Endothelial cell of umbilical vein (primary cell): Measurements from ENCODE around the gene DST. TPM values are rescaled to one million over a fixed set of nuclear protein-coding genes. Genes with fewer than 3 reads are reported as not detected.

Experiments used
- BruUV-seq: library from RNA; stranded (reverse); fragments of 400-500 nt; replicated peaks from 2 replicates; lab custom pipeline; 2021; lab: Mats Ljungman, UMichigan
- CTCF ChIA-PET: fragments of 300-600, 350-600 bp; sonication (Branson Sonifier 250); formaldehyde crosslinking; loops from one replicate; lab custom pipeline; 2021; ENCODE audit warnings: antibody characterized with exemption, inconsistent platforms; lab: Charles Lee
- POLR2A ChIA-PET: fragments of 300-600, 350-600 bp; sonication (Branson Sonifier 250); formaldehyde crosslinking; loops from one replicate; lab custom pipeline; 2021; ENCODE audit warnings: antibody characterized with exemption, inconsistent platforms; lab: Charles Lee
- DNase-seq: peaks from one replicate; pipeline ENCODE4 v3.0.0-alpha.2; 2011; ENCODE audit warnings: low read depth, low spot score
- FAIRE-seq: peaks from 2 replicates; lab custom pipeline; 2011; peaks lifted over from hg19 to GRCh38; lab: Jason Lieb, UNC
- H2AFZ ChIP-seq: 2 replicates; pipeline ENCODE4 v1.6.0; 2012; ENCODE audit warnings: low read depth, low read length, control low read depth, inconsistent platforms
- H3K27ac ChIP-seq: 2 replicates; pipeline ENCODE4 v1.5.1; 2011; ENCODE audit warnings: low read depth, mild to moderate bottlenecking, control low read depth, low read length, moderate library complexity; ENCODE audit not compliant: insufficient read depth
- H3K27me3 ChIP-seq, 2 experiments: 2 replicates each; pipeline versions ENCODE4 v1.6.0 to v1.6.1; 2011; ENCODE audit warnings: low read length in 2 of 2, mixed read lengths in 1 of 2; ENCODE audit not compliant: control insufficient read depth in 2 of 2, insufficient read depth in 2 of 2
- H3K36me3 ChIP-seq, 2 experiments: 2 replicates in 1 of 2; 3 replicates in 1 of 2; pipeline ENCODE4 v1.5.1; 2011; ENCODE audit warnings: low read length in 2 of 2, mild to moderate bottlenecking in 1 of 2, moderate library complexity in 1 of 2; ENCODE audit not compliant: control insufficient read depth in 2 of 2, insufficient read depth in 2 of 2; ENCODE audit errors: extremely low read depth in 1 of 2
- H3K4me1 ChIP-seq: 3 replicates; pipeline ENCODE4 v1.5.1; 2011; ENCODE audit warnings: mild to moderate bottlenecking, low read length; ENCODE audit not compliant: control insufficient read depth, insufficient read depth; ENCODE audit errors: extremely low read depth
- H3K4me2 ChIP-seq: 2 replicates; pipeline ENCODE4 v1.6.1; 2011; ENCODE audit warnings: low read length, control low read depth, mixed read lengths; ENCODE audit not compliant: insufficient read depth
- H3K4me3 ChIP-seq, 3 experiments: fragments of 200-600 bp in 1 of 3; sonication (generic), shearing (Covaris generic) in 1 of 3; replicated peaks in 1 of 3; 2 replicates each; pipeline ENCODE4 v1.5.1; 2011 to 2016; ENCODE audit warnings: control low read depth in 3 of 3, low read length in 3 of 3, mild to moderate bottlenecking in 2 of 3, inconsistent platforms in 1 of 3, low read depth in 1 of 3, moderate library complexity in 1 of 3; ENCODE audit not compliant: insufficient read depth in 1 of 3
- H3K79me2 ChIP-seq: 2 replicates; pipeline ENCODE4 v1.6.0; 2012; ENCODE audit warnings: low read length, inconsistent platforms; ENCODE audit not compliant: control insufficient read depth, insufficient read depth
- H3K9ac ChIP-seq: replicated peaks from 2 replicates; pipeline ENCODE3; 2011; ENCODE audit warnings: low read length, control low read depth; ENCODE audit not compliant: insufficient read depth; ENCODE audit errors: extremely low read depth
- H3K9me1 ChIP-seq: replicated peaks from 3 replicates; pipeline ENCODE4 v1.6.0; 2011; ENCODE audit warnings: mild to moderate bottlenecking, low read length; ENCODE audit not compliant: control insufficient read depth, insufficient read depth; ENCODE audit errors: extremely low read depth
- H3K9me3 ChIP-seq: replicated peaks from 2 replicates; pipeline ENCODE4 v1.5.1; 2012; ENCODE audit warnings: low read length, inconsistent platforms; ENCODE audit not compliant: control insufficient read depth, insufficient read depth
- H4K20me1 ChIP-seq: replicated peaks from 2 replicates; pipeline ENCODE3; 2011; ENCODE audit warnings: mild to moderate bottlenecking, low read length; ENCODE audit not compliant: control insufficient read depth, insufficient read depth; ENCODE audit errors: extremely low read depth
- CTCF ChIP-seq, 2 donors: IDR thresholded peaks; 1 replicate in 1 of 2; 2 replicates in 1 of 2; pipeline ENCODE4 v1.5.1; 2011; ENCODE audit warnings: low read length in 2 of 2, mild to moderate bottlenecking in 2 of 2, moderate library complexity in 2 of 2, control low read depth in 1 of 2, inconsistent platforms in 1 of 2, low read depth in 1 of 2; ENCODE audit not compliant: insufficient read depth in 1 of 2; ENCODE audit errors: extremely low read depth in 1 of 2
- EZH2 ChIP-seq: IDR thresholded peaks from 2 replicates; pipeline ENCODE4 v1.6.1; 2012; ENCODE audit warnings: borderline replicate concordance, low read depth, mild to moderate bottlenecking, moderate library complexity, low read length, inconsistent platforms; ENCODE audit not compliant: severe bottlenecking
- FOS ChIP-seq: IDR thresholded peaks from 2 replicates; pipeline ENCODE4 v1.6.1; 2011; ENCODE audit warnings: mild to moderate bottlenecking, low read length, moderate library complexity, borderline replicate concordance; ENCODE audit not compliant: insufficient read depth
- GATA2 ChIP-seq: IDR thresholded peaks from 2 replicates; pipeline ENCODE4 v1.7.0; 2011; ENCODE audit warnings: low read depth, mild to moderate bottlenecking, moderate library complexity, mixed read lengths, low read length; ENCODE audit not compliant: insufficient read length, insufficient read depth
- JUN ChIP-seq: IDR thresholded peaks from 2 replicates; pipeline ENCODE4 v1.6.1; 2011; ENCODE audit warnings: borderline replicate concordance, low read depth; ENCODE audit not compliant: insufficient read length, insufficient read depth
- MAX ChIP-seq: IDR thresholded peaks from 2 replicates; pipeline ENCODE4 v1.6.1; 2011; ENCODE audit not compliant: insufficient read depth, insufficient read length
- MYC ChIP-seq: IDR thresholded peaks from one replicate; pipeline ENCODE4 v1.6.1; 2011; ENCODE audit warnings: mild to moderate bottlenecking, low read depth, low read length
- POLR2A ChIP-seq: IDR thresholded peaks from 2 replicates; pipeline ENCODE4 v1.6.1; 2012; ENCODE audit warnings: low read depth, mild to moderate bottlenecking, control low read depth, low read length
- POLR2AphosphoS5 ChIP-seq: IDR thresholded peaks from 2 replicates; pipeline ENCODE4 v1.6.1; 2012; ENCODE audit warnings: low read depth, mild to moderate bottlenecking, control low read depth, low read length, moderate library complexity; ENCODE audit not compliant: insufficient read depth
- dilution Hi-C: fragments of 300-500 bp; cut with MboI; formaldehyde crosslinking; loops from one replicate; pipeline ENCODE4 v1.15.0; 2019; ENCODE audit warnings: low sequenced_read_pairs; ENCODE audit not compliant: extremely low pct_ligation_motif_present
- intact Hi-C: fragments of 100-400 bp; cut with micrococcal nuclease; formaldehyde crosslinking; loops from one replicate; pipeline ENCODE4 v1.10.0; 2022
- polyA plus RNA-seq, 4 experiments: library from polyadenylated mRNA; depleted of rRNA in 3 of 4; stranded (reverse) in 3 of 4; unstranded in 1 of 4; fragments of >200 nt; gene quantifications; 2 replicates each; pipeline versions ENCODE4 v1.2.1 to v1.2.3, GENCODE V29; 2011 to 2012; ENCODE audit warnings: missing spikeins in 1 of 4
- total RNA-seq: library from RNA; stranded (reverse); gene quantifications from 2 replicates; pipeline ENCODE4 v1.2.3, GENCODE V29; 2021

The DST gene
- total and polyA plus RNA-seq, 2 donors (not counting 3 experiments of a cell fraction or from before 2014, with no cell fraction given) = 62.3 to 253 TPM

- Histone ChIP-seq H3K79me2 (no peaks in the 10 kb centered on the region), H3K36me3 (peaks cover 13 to 18% of the 10 kb centered on the region in 2 experiments), H3K27me3 (no peaks in the 10 kb centered on the region), H3K4me3 (no peak overlapping the region), H3K4me1 (no peaks in the 10 kb centered on the region), H3K27ac (no peak overlapping the region), H3K9me3 (no peaks in the 10 kb centered on the region), H2AFZ (no peak overlapping the region), H3K9me1 (no peaks in the 10 kb centered on the region), H3K9ac (no peak overlapping the region), H4K20me1 (no peaks in the 10 kb centered on the region), H3K4me2 (no peak overlapping the region)
- TF ChIP-seq CTCF (IDR thresholded peaks at IDR 0.05; ENCODE audit: extremely low read depth in 1 of 2, insufficient read depth in 1 of 2, low read depth in 1 of 2, low read length in 2 of 2) (no peak), EZH2 (no peak), POLR2AphosphoS5 (no peak), JUN (no peak), FOS (no peak), MAX (no peak), GATA2 (no peak), POLR2A (no peak), MYC (no peak)
- no TSS peak for BruUV-seq
- dilution Hi-C loops = no loop called here
- ChIA-PET POLR2A (no interaction called here), CTCF (interaction anchor here (0.8 to 1.6 kb wide), 2 partner anchors 12 to 25 kb away, joined by 3 to 6 read pairs; no protein-coding TSS in a partner anchor)
- intact Hi-C loops = no loop called here
- DNase-seq (no peak), FAIRE-seq (no peak)
These were observed 137.0 kb downstream of the DST start for GRCh38 chr6:56505512-56506260.
